HCT116 (cell line): ENCODE results near the gene DNAH9. TPM values are rescaled to one million over a fixed set of nuclear protein-coding genes. Genes with fewer than 3 reads are reported as not detected.

Source experiments
- ATAC-seq: fragments of 200-7000 bp; cut with Tn5 transposase; 2 replicates; pipeline ENCODE4 v1.9.1; 2020; ENCODE audit warnings: mild to moderate bottlenecking, moderate library complexity
- BruUV-seq: library from RNA; stranded (reverse); fragments of 400-500 nt; replicated peaks from 2 replicates; lab custom pipeline; 2021; lab: Mats Ljungman, UMichigan
- CTCF ChIA-PET: fragments of 300-600 bp; sonication (Branson Sonifier 250); formaldehyde crosslinking; loops from one replicate; lab custom pipeline; 2021; ENCODE audit warnings: antibody characterized with exemption; lab: Charles Lee
- POLR2A ChIA-PET: fragments of 300-600, 350-600 bp; sonication (Branson Sonifier 250); formaldehyde crosslinking; loops from one replicate; lab custom pipeline; 2021; ENCODE audit warnings: antibody characterized with exemption; lab: Charles Lee
- RAD21 ChIA-PET, 2 experiments: fragments of 300-600 bp; sonication (Branson Sonifier 250); formaldehyde crosslinking; loops; one replicate each; lab custom pipeline; 2023; ENCODE audit warnings: low total read pairs in 2 of 2; ENCODE audit not compliant: uncharacterized antibody in 2 of 2, unreplicated experiment in 2 of 2, low non-redundant PET in 1 of 2; lab: Charles Lee
- DNase-seq: peaks from one replicate; pipeline ENCODE4 v3.0.0-alpha.2; 2010; ENCODE audit warnings: low read depth, low spot score
- H2AFZ ChIP-seq: fragments of 200-600 bp; shearing (Covaris generic), sonication (generic); 2 replicates; pipeline ENCODE4 v1.6.1; 2017; ENCODE audit warnings: low read depth, mixed run types, mixed read lengths, antibody characterized with exemption, low read length; ENCODE audit not compliant: poor library complexity, severe bottlenecking
- H3K27ac ChIP-seq: 2 replicates; pipeline ENCODE4 v1.5.1; 2012; ENCODE audit warnings: low read depth, low read length
- H3K27me3 ChIP-seq: fragments of 200-600 bp; sonication (generic); 2 replicates; pipeline ENCODE4 v1.6.1; 2016; ENCODE audit warnings: mixed run types, low read length, mixed read lengths; ENCODE audit not compliant: insufficient read depth
- H3K36me3 ChIP-seq, 2 experiments: fragments of 200-500 bp in 1 of 2; fragments of 200-600 bp in 1 of 2; sonication (Bioruptor generic) in 1 of 2; sonication (generic) in 1 of 2; 2 replicates each; pipeline versions ENCODE4 v1.5.1 to v1.6.1; 2014 to 2016; ENCODE audit warnings: low read length in 2 of 2, inconsistent platforms in 1 of 2, mixed read lengths in 1 of 2, mixed run types in 1 of 2; ENCODE audit not compliant: insufficient read depth in 2 of 2, control insufficient read depth in 1 of 2
- H3K4me1 ChIP-seq, 2 experiments: fragments of 200-600 bp in 1 of 2; sonication (generic) in 1 of 2; 2 replicates each; pipeline versions ENCODE4 v1.5.1 to v1.6.1; 2012 to 2017; ENCODE audit warnings: low read length in 2 of 2, inconsistent platforms in 1 of 2, mild to moderate bottlenecking in 1 of 2, mixed read lengths in 1 of 2, mixed run types in 1 of 2, moderate library complexity in 1 of 2; ENCODE audit not compliant: insufficient read depth in 2 of 2, control insufficient read depth in 1 of 2
- H3K4me2 ChIP-seq: fragments of 200-600 bp; sonication (generic); 2 replicates; pipeline ENCODE4 v1.6.1; 2017; ENCODE audit warnings: mixed run types, low read length, mixed read lengths
- H3K4me3 ChIP-seq, 2 experiments: fragments of 200-600 bp in 1 of 2; sonication (generic) in 1 of 2; replicated peaks in 1 of 2; 2 replicates each; pipeline ENCODE4 v1.5.1; 2011 to 2016; ENCODE audit warnings: low read length in 2 of 2, control low read depth in 1 of 2, low read depth in 1 of 2, mild to moderate bottlenecking in 1 of 2, mixed read lengths in 1 of 2, mixed run types in 1 of 2
- H3K79me2 ChIP-seq: fragments of 200-600 bp; sonication (generic); 2 replicates; pipeline ENCODE4 v1.6.1; 2017; ENCODE audit warnings: mild to moderate bottlenecking, mixed run types, low read length, moderate library complexity, mixed read lengths; ENCODE audit not compliant: insufficient read depth
- H3K9ac ChIP-seq: fragments of 200-600 bp; sonication (generic); 2 replicates; pipeline ENCODE4 v1.6.1; 2016; ENCODE audit warnings: low read length, mixed read lengths
- H3K9me2 ChIP-seq: fragments of 200-600 bp; sonication (generic), shearing (Covaris generic); 2 replicates; pipeline ENCODE4 v1.6.1; 2017; ENCODE audit warnings: mixed run types, mild to moderate bottlenecking, moderate library complexity; ENCODE audit not compliant: insufficient read depth
- H3K9me3 ChIP-seq, 2 experiments: fragments of 200-500 bp in 1 of 2; fragments of 200-600 bp in 1 of 2; sonication (Bioruptor generic) in 1 of 2; sonication (generic) in 1 of 2; 2 replicates each; pipeline ENCODE4 v1.6.1; 2014 to 2017; ENCODE audit warnings: low read length in 2 of 2, mixed read lengths in 2 of 2, inconsistent platforms in 1 of 2, low read depth in 1 of 2, mild to moderate bottlenecking in 1 of 2, mixed run types in 1 of 2, moderate library complexity in 1 of 2; ENCODE audit not compliant: control insufficient read depth in 1 of 2, insufficient read depth in 1 of 2
- H4K20me1 ChIP-seq: fragments of 200-600 bp; sonication (generic), shearing (Covaris generic); 2 replicates; pipeline ENCODE4 v1.6.1; 2017; ENCODE audit warnings: mixed run types, mild to moderate bottlenecking, moderate library complexity; ENCODE audit not compliant: insufficient read depth
- CEBPB ChIP-seq: IDR thresholded peaks from 2 replicates; pipeline ENCODE4 v1.6.1; 2012; ENCODE audit warnings: low read depth
- EGR1 ChIP-seq: IDR thresholded peaks from 2 replicates; pipeline ENCODE4 v1.6.1; 2012; ENCODE audit warnings: low read depth
- ELF1 ChIP-seq: IDR thresholded peaks from 2 replicates; pipeline ENCODE4 v1.6.1; 2012; ENCODE audit warnings: low read depth, borderline replicate concordance
- EZH2 ChIP-seq: fragments of 200-600 bp; sonication (generic); IDR thresholded peaks from 2 replicates; pipeline ENCODE4 v1.6.1; 2017; ENCODE audit warnings: antibody characterized with exemption, mixed run types
- FOSL1 ChIP-seq: IDR thresholded peaks from 2 replicates; pipeline ENCODE4 v1.6.1; 2012; ENCODE audit warnings: low read depth
- JUND ChIP-seq: IDR thresholded peaks from 2 replicates; pipeline ENCODE4 v1.6.1; 2012
- POLR2A ChIP-seq: IDR thresholded peaks from 2 replicates; pipeline ENCODE4 v1.7.0; 2011; ENCODE audit warnings: borderline replicate concordance; ENCODE audit not compliant: insufficient read depth, insufficient read length; ENCODE audit errors: extremely low read depth
- POLR2AphosphoS5 ChIP-seq: IDR thresholded peaks from 2 replicates; pipeline ENCODE4 v1.6.1; 2011; ENCODE audit warnings: mild to moderate bottlenecking, low read depth, low read length, moderate library complexity
- RAD21 ChIP-seq: IDR thresholded peaks from 2 replicates; pipeline ENCODE4 v1.6.1; 2012; ENCODE audit warnings: low read depth, mild to moderate bottlenecking
- SIN3A ChIP-seq: IDR thresholded peaks from 2 replicates; pipeline ENCODE4 v1.6.1; 2012; ENCODE audit warnings: low read depth
- SP1 ChIP-seq: IDR thresholded peaks from 2 replicates; pipeline ENCODE4 v1.6.1; 2012; ENCODE audit warnings: low read depth
- SRF ChIP-seq: IDR thresholded peaks from 2 replicates; pipeline ENCODE4 v1.6.1; 2012; ENCODE audit warnings: low read depth
- TCF7L2 ChIP-seq: IDR thresholded peaks from 2 replicates; pipeline ENCODE4 v1.7.0; 2011; ENCODE audit warnings: borderline replicate concordance, inconsistent platforms; ENCODE audit not compliant: insufficient read depth, insufficient read length; ENCODE audit errors: extremely low read depth
- YY1 ChIP-seq: IDR thresholded peaks from 2 replicates; pipeline ENCODE4 v1.6.1; 2011; ENCODE audit warnings: low read length, low read depth, moderate library complexity, mild to moderate bottlenecking; ENCODE audit not compliant: insufficient replicate concordance; ENCODE audit errors: extremely low read depth
- ZFX ChIP-seq: fragments of 450-650 bp; IDR thresholded peaks from 2 replicates; pipeline ENCODE4 v1.6.1; 2017
- ZNF274 ChIP-seq: fragments of 200-500 bp; sonication (Bioruptor generic); IDR thresholded peaks from 2 replicates; pipeline ENCODE4 v1.6.1; 2014; ENCODE audit warnings: mild to moderate bottlenecking, low read depth, low read length, inconsistent platforms
- intact Hi-C: fragments of 100-400 bp; cut with micrococcal nuclease; formaldehyde crosslinking; loops from 2 replicates; pipeline ENCODE4 v1.10.0; 2022
- total RNA-seq: library from RNA; stranded (reverse); gene quantifications from one replicate; pipeline ENCODE4 v1.2.1, GENCODE V29; 2021; ENCODE audit not compliant: unreplicated experiment
- TF ChIP-seq, protein P1 (sequence below): IDR thresholded peaks from 2 replicates; pipeline ENCODE4 v1.6.1; 2011; ENCODE audit warnings: mild to moderate bottlenecking, low read length, moderate library complexity; ENCODE audit not compliant: insufficient replicate concordance; ENCODE audit errors: extremely low read depth
- TF ChIP-seq, protein P2 (sequence below): IDR thresholded peaks from 2 replicates; pipeline ENCODE4 v1.6.1; 2012
- TF ChIP-seq, protein P3 (sequence below), 3 experiments: fragments of 200-600 bp in 1 of 3; sonication (generic) in 1 of 3; IDR thresholded peaks in 2 of 3; conservative IDR thresholded peaks in 1 of 3; 2 replicates each; pipeline ENCODE4 v1.5.1; 2012 to 2017; ENCODE audit warnings: low read depth in 2 of 3, low read length in 2 of 3, antibody characterized with exemption in 1 of 3, borderline replicate concordance in 1 of 3, control low read depth in 1 of 3, mild to moderate bottlenecking in 1 of 3, mixed read lengths in 1 of 3, mixed run types in 1 of 3, moderate library complexity in 1 of 3; ENCODE audit not compliant: insufficient read depth in 1 of 3

The DNAH9 gene
- total RNA-seq, 1 experiment from 2014 or later, result not detected

DNA sequence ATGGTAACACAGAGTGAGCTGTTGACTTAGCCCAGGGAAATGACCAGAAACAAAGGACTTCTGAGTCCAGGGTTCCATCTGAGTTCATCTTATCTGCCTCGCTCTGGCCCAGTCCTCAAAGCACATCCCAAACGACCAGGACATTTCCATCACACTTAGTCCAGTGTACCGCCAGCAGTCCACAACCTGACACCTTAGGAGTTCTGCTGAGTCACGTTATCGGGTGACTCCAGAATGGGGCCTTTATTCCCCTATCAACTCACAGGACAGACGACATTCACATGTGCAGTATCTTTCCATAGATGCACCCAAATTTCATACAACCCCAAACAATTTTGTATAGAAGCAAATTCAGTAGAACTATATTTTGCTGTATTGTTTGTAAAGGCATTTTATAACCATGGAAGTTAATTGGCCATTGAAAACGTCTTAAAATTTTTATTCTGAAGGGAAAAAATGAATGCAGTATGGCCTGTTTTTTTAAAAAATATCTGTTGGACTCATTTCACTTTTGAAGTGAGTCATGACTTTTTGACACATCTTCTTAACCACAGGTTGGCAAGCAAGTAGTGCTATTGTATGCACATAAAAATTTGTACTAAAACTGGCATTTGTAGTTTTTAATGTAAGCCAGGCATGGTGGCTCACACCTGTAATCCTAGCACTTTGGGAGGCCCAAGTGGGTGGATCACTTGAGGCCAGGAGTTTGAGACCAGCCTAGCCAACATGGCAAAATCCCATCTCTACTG, 352.7 kb downstream of the DNAH9 start (continued):
- TF ChIP-seq SRF, result no peak
- TF ChIP-seq RAD21, result no peak
- TF ChIP-seq ELF1, result no peak
- TF ChIP-seq EZH2, result no peak
- TF ChIP-seq POLR2AphosphoS5, result no peak
- TF ChIP-seq FOSL1, result no peak
- no peak for TF ChIP-seq ZFX
- no peak for TF ChIP-seq TCF7L2
- no peak for TF ChIP-seq EGR1
- no peak for TF ChIP-seq YY1
- TF ChIP-seq, protein P1, sequence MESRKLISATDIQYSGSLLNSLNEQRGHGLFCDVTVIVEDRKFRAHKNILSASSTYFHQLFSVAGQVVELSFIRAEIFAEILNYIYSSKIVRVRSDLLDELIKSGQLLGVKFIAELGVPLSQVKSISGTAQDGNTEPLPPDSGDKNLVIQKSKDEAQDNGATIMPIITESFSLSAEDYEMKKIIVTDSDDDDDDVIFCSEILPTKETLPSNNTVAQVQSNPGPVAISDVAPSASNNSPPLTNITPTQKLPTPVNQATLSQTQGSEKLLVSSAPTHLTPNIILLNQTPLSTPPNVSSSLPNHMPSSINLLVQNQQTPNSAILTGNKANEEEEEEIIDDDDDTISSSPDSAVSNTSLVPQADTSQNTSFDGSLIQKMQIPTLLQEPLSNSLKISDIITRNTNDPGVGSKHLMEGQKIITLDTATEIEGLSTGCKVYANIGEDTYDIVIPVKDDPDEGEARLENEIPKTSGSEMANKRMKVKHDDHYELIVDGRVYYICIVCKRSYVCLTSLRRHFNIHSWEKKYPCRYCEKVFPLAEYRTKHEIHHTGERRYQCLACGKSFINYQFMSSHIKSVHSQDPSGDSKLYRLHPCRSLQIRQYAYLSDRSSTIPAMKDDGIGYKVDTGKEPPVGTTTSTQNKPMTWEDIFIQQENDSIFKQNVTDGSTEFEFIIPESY, result no peak
- TF ChIP-seq SIN3A, result no peak
- TF ChIP-seq, all 23 proteins: peak for 0

DNA sequence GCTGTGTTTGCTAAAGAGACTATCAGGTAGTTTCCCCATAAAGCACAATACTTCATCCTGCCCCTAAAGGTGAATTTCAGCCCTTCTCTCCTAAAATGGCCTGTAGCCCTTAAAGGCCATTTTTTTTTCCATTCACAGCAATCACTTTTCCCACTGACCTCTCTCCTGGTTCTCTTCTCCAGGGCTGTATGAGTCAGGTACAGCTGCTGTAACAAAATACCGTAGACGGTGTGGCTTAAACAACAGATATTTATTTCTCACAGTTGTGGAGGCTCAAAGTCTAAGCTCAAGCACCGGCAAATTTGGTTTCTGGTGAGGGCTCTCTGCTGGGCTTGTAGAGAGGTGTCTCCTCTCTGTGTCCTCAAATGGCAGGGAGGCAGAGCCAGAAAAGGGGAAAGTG, 354.3 kb downstream of the DNAH9 start:
- H3K27ac ChIP-seq, result no peak overlapping the region
- H2AFZ ChIP-seq, result no peak overlapping the region
- no peak overlapping the region for H3K9ac ChIP-seq
- H3K4me2 ChIP-seq, result no peak overlapping the region
- H3K27me3 ChIP-seq, result no peaks in the 10 kb centered on the region
- ChIA-PET CTCF (no interaction called here), RAD21 (no interaction called here), POLR2A (no interaction called here)
- H3K9me3 ChIP-seq, result peaks cover 3 to 11% of the 10 kb centered on the region in 2 experiments; a peak in 3 of 4 replicates
- H3K79me2 ChIP-seq, result no peaks in the 10 kb centered on the region
- ATAC-seq (no peak), DNase-seq (no peak)
- H3K9me2 ChIP-seq, result no peaks in the 10 kb centered on the region
- H3K36me3 ChIP-seq, result no peaks in the 10 kb centered on the region
- no peak overlapping the region for H3K4me3 ChIP-seq
- BruUV-seq, result no TSS peak
- no peaks in the 10 kb centered on the region for H4K20me1 ChIP-seq
- H3K4me1 ChIP-seq, result peaks cover 5 to 22% of the 10 kb centered on the region in 2 experiments
- intact Hi-C loops, result no loop called here
- TF ChIP-seq ZNF274, result no peak
- TF ChIP-seq POLR2A, result no peak
- TF ChIP-seq ZFX, result no peak
- TF ChIP-seq, protein P2, sequence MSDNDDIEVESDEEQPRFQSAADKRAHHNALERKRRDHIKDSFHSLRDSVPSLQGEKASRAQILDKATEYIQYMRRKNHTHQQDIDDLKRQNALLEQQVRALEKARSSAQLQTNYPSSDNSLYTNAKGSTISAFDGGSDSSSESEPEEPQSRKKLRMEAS, result no peak
- no peak for TF ChIP-seq EGR1
- TF ChIP-seq, protein P1, result no peak
- TF ChIP-seq, protein P3, sequence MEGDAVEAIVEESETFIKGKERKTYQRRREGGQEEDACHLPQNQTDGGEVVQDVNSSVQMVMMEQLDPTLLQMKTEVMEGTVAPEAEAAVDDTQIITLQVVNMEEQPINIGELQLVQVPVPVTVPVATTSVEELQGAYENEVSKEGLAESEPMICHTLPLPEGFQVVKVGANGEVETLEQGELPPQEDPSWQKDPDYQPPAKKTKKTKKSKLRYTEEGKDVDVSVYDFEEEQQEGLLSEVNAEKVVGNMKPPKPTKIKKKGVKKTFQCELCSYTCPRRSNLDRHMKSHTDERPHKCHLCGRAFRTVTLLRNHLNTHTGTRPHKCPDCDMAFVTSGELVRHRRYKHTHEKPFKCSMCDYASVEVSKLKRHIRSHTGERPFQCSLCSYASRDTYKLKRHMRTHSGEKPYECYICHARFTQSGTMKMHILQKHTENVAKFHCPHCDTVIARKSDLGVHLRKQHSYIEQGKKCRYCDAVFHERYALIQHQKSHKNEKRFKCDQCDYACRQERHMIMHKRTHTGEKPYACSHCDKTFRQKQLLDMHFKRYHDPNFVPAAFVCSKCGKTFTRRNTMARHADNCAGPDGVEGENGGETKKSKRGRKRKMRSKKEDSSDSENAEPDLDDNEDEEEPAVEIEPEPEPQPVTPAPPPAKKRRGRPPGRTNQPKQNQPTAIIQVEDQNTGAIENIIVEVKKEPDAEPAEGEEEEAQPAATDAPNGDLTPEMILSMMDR (IDR thresholded peaks at IDR 0.05 in 2 of 3, conservative IDR thresholded peaks at IDR 0.05 in 1 of 3; ENCODE audit: borderline replicate concordance in 1 of 3, insufficient read depth in 1 of 3, low read depth in 2 of 3, low read length in 2 of 3), result no peak
- TF ChIP-seq SP1, result no peak
- no peak for TF ChIP-seq SIN3A
- TF ChIP-seq JUND, result no peak
- no peak for TF ChIP-seq FOSL1
- no peak for TF ChIP-seq CEBPB
- no peak for TF ChIP-seq RAD21
- TF ChIP-seq POLR2AphosphoS5, result no peak
